GM12878 (cell line): Measurements from ENCODE around the gene KIF18A. TPM values are rescaled to one million over a fixed set of nuclear protein-coding genes. Genes with fewer than 3 reads are reported as not detected.

ENCODE experiments used
- ATAC-seq: fragments of 200-7000 bp; cut with Tn5 transposase; 3 replicates; pipeline ENCODE4 v1.9.1; 2020; ENCODE audit warnings: mild to moderate bottlenecking, moderate library complexity
- BruUV-seq: library from RNA; stranded (reverse); fragments of 400-500 nt; replicated peaks from 2 replicates; lab custom pipeline; 2021; lab: Mats Ljungman, UMichigan
- CTCF ChIA-PET: fragments of 300-600 bp; sonication (Branson Sonifier 250); formaldehyde crosslinking; extraction: SDS; loops from one replicate; lab custom pipeline; 2021; ENCODE audit warnings: inconsistent platforms; lab: Yijun Ruan, JAX
- POLR2A ChIA-PET: fragments of 350-600 bp; formaldehyde crosslinking; extraction: SDS; loops from one replicate; lab custom pipeline; 2021; ENCODE audit warnings: inconsistent platforms; lab: Charles Lee
- RAD21 ChIA-PET: fragments of 300-600 bp; sonication (Branson Sonifier 250); formaldehyde crosslinking; loops from one replicate; lab custom pipeline; 2023; ENCODE audit warnings: antibody characterized with exemption; ENCODE audit not compliant: unreplicated experiment; lab: Charles Lee
- SMC1A ChIA-PET: fragments of 300-600 bp; sonication (Branson Sonifier 250); formaldehyde crosslinking; loops from one replicate; lab custom pipeline; 2023; ENCODE audit not compliant: unreplicated experiment, uncharacterized antibody; lab: Charles Lee
- DNase-seq: peaks from one replicate; pipeline ENCODE4 v3.0.0-alpha.2; 2011; ENCODE audit warnings: low read depth, low spot score
- FAIRE-seq: peaks from 3 replicates; lab custom pipeline; 2011; peaks lifted over from hg19 to GRCh38; lab: Jason Lieb, UNC
- H2AFZ ChIP-seq: 2 replicates; pipeline ENCODE4 v1.6.0; 2011; ENCODE audit warnings: low read depth, low read length, control low read depth; ENCODE audit not compliant: control insufficient read depth
- H3K27ac ChIP-seq: 2 replicates; pipeline ENCODE4 v1.5.1; 2011; ENCODE audit warnings: control low read depth; ENCODE audit not compliant: control insufficient read depth, insufficient read depth
- H3K27me3 ChIP-seq, 2 experiments: replicated peaks in 1 of 2; 2 replicates each; pipeline versions ENCODE4 v1.6.0 to v1.6.1; 2011; ENCODE audit warnings: low read length in 1 of 2; ENCODE audit not compliant: control insufficient read depth in 2 of 2, insufficient read depth in 2 of 2
- H3K36me3 ChIP-seq, 2 experiments: 2 replicates each; pipeline ENCODE4 v1.5.1; 2011; ENCODE audit warnings: low read length in 1 of 2; ENCODE audit not compliant: control insufficient read depth in 2 of 2, insufficient read depth in 2 of 2
- H3K4me1 ChIP-seq: 2 replicates; pipeline ENCODE4 v1.6.1; 2011; ENCODE audit warnings: mild to moderate bottlenecking, low read length, moderate library complexity, mixed read lengths; ENCODE audit not compliant: control insufficient read depth, insufficient read depth
- H3K4me2 ChIP-seq: 2 replicates; pipeline ENCODE4 v1.6.0; 2011; ENCODE audit warnings: control low read depth; ENCODE audit not compliant: control insufficient read depth, insufficient read depth
- H3K4me3 ChIP-seq: fragments of 200-600 bp; sonication (generic); 2 replicates; pipeline ENCODE4 v1.5.1; 2016
- H3K79me2 ChIP-seq: 2 replicates; pipeline ENCODE4 v1.6.0; 2011; ENCODE audit warnings: low read length; ENCODE audit not compliant: control insufficient read depth, insufficient read depth
- H3K9ac ChIP-seq: 2 replicates; pipeline ENCODE4 v1.8.0; 2011; ENCODE audit warnings: low read length, control low read depth, mixed read lengths; ENCODE audit not compliant: control insufficient read depth, insufficient read depth
- H3K9me3 ChIP-seq: replicated peaks from 3 replicates; pipeline ENCODE4 v1.5.1; 2011; ENCODE audit warnings: mild to moderate bottlenecking, low read length; ENCODE audit not compliant: control insufficient read depth, insufficient read depth
- H4K20me1 ChIP-seq: 2 replicates; pipeline ENCODE4 v1.6.0; 2011; ENCODE audit not compliant: control insufficient read depth, insufficient read depth
- ATF3 ChIP-seq: IDR thresholded peaks from 2 replicates; pipeline ENCODE4 v1.6.1; 2011; ENCODE audit warnings: low read depth, mild to moderate bottlenecking, low read length, moderate library complexity, borderline replicate concordance; ENCODE audit errors: extremely low read depth
- IKZF1 ChIP-seq: fragments of 450-650 bp; conservative IDR thresholded peaks from 2 replicates; pipeline ENCODE4 v1.6.1; 2017; ENCODE audit warnings: antibody characterized with exemption, mild to moderate bottlenecking
- NFXL1 ChIP-seq: fragments of 450-650 bp; IDR thresholded peaks from 2 replicates; pipeline ENCODE4 v1.6.1; 2017; ENCODE audit warnings: antibody characterized with exemption, mild to moderate bottlenecking, borderline replicate concordance
- NFYB ChIP-seq: IDR thresholded peaks from 2 replicates; pipeline ENCODE4 v1.6.1; 2011; ENCODE audit warnings: low read depth, mild to moderate bottlenecking, low read length, improper control_type of control experiment, moderate library complexity; ENCODE audit not compliant: insufficient read depth
- RAD51 ChIP-seq: fragments of 450-650 bp; IDR thresholded peaks from 2 replicates; pipeline ENCODE4 v1.6.1; 2016; ENCODE audit warnings: moderate library complexity, mild to moderate bottlenecking, inconsistent platforms
- TCF12 ChIP-seq: IDR thresholded peaks from 2 replicates; pipeline ENCODE4 v1.6.1; 2011; ENCODE audit warnings: low read depth, mild to moderate bottlenecking, low read length
- WRNIP1 ChIP-seq: IDR thresholded peaks from 2 replicates; pipeline ENCODE4 v1.6.1; 2011; ENCODE audit warnings: low read depth, low read length, improper control_type of control experiment, borderline replicate concordance
- ZBTB33 ChIP-seq: fragments of 450-650 bp; IDR thresholded peaks from 2 replicates; pipeline ENCODE4 v1.6.1; 2017; ENCODE audit warnings: mild to moderate bottlenecking
- WGBS: methylation state at CpG from one replicate; pipeline ENCODE4 v1.1.6; 2016; ENCODE audit warnings: low lambda C conversion rate; ENCODE audit not compliant: insufficient replicate concordance, insufficient coverage; ENCODE audit errors: missing lambda C conversion rate; 5-methylcytosine and 5-hydroxymethylcytosine counted together
- in situ Hi-C: fragments of 300-500 bp; cut with MboI; formaldehyde crosslinking; loops from 9 replicates; pipeline ENCODE4 v1.14.3; 2018; ENCODE audit warnings: mixed read lengths
- intact Hi-C: fragments of 100-400 bp; cut with micrococcal nuclease; formaldehyde crosslinking; loops from one replicate; pipeline ENCODE4 v1.14.2; 2022; ENCODE audit not compliant: unreplicated experiment
- polyA plus RNA-seq, 11 experiments: library from polyadenylated mRNA; depleted of rRNA in 4 of 11; unstranded in 6 of 11; stranded (reverse) in 5 of 11; fragments of >200 nt; fragmentation: Nextera tagmentation in 4 of 11; fragmentation: Illumina TruSeq in 1 of 11; extraction: Ambion mirVana in 4 of 11; extraction: Trizol in 1 of 11; gene quantifications; 1 replicate in 1 of 11; 2 replicates in 10 of 11; pipeline versions ENCODE4 v1.2.1 to v1.2.3, GENCODE V29; 2011 to 2016; ENCODE audit warnings: inconsistent platforms in 2 of 11, missing spikeins in 2 of 11, low read depth in 1 of 11
- total RNA-seq, 4 experiments: library from RNA; depleted of rRNA in 3 of 4; stranded (reverse); fragments of >200 nt in 3 of 4; fragmentation: Illumina TruSeq in 1 of 4; extraction: Trizol in 1 of 4; gene quantifications; 2 replicates each; pipeline versions ENCODE4 v1.2.1 to v1.2.3, GENCODE V29; 2013 to 2021
- TF ChIP-seq, protein P1 (sequence below): IDR thresholded peaks from 2 replicates; pipeline ENCODE4 v1.6.1; 2011; ENCODE audit warnings: low read depth, low read length, improper control_type of control experiment, borderline replicate concordance
- TF ChIP-seq, protein P2 (sequence below): fragments of 450-650 bp; IDR thresholded peaks from 2 replicates; pipeline ENCODE4 v1.6.1; 2016; ENCODE audit warnings: mild to moderate bottlenecking

Gene KIF18A
- total and polyA plus RNA-seq, 10 of the 15 experiments (the other 5 are each of a cell fraction or from before 2014, with no cell fraction given) = 11.2 to 31.5 (median 20.4) TPM

DNA sequence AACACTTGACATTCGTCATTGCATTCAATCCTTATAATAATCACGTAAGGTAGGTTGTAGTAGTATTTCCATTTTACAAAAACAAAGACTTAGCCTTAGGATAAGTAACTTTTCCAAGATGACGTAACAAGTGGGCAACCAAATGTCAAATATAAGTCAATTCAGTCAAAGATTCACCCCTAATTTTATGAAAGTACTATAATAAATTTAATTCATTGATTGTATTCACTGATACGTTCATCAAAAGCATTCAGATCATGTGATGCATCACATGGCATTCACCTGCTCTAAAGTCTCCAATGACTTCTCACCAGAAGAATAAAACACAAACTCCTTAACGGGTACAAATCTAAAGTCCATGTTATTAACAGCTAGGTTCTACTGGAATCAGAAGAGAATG lies 2.1 kb downstream of the KIF18A start:
- Histone ChIP-seq H2AFZ (peak overlapping the region; percentile 33), H3K9me3 (no peaks in the 10 kb centered on the region), H3K27ac (no peak overlapping the region), H3K4me3 (peak overlapping the region; percentile 20; the same call in 1 of the 2 replicates), H3K79me2 (peaks cover 86% of the 10 kb centered on the region), H3K36me3 (no peaks in the 10 kb centered on the region), H3K27me3 (no peaks in the 10 kb centered on the region), H3K9ac (no peak overlapping the region), H3K4me1 (peaks cover 6% of the 10 kb centered on the region), H3K4me2 (peak overlapping the region; percentile 83), H4K20me1 (no peaks in the 10 kb centered on the region)
- BruUV-seq = no TSS peak
- POLR2A ChIA-PET = interaction anchor here (0.6 kb wide), 6 partner anchors 8 to 1174 kb away, joined by 3 to 4 read pairs (median 3); no protein-coding TSS in a partner anchor
- FAIRE-seq = no peak
- RAD21 ChIA-PET = interaction anchor here (0.6 to 3.7 kb wide), 2 partner anchors 13 to 1081 kb away, joined by 3 to 12 read pairs; no protein-coding TSS in a partner anchor
- WGBS = 92% methylated on average over 5 of the region's 5 CpGs
- SMC1A ChIA-PET = interaction anchor here (0.6 to 2.2 kb wide), 4 partner anchors 13 to 55 kb away, joined by 3 to 7 read pairs (median 5); no protein-coding TSS in a partner anchor
- in situ Hi-C loops (no loop called here), intact Hi-C loops (loop anchor here (5.0 to 10.0 kb wide), 3 partner anchors 189 to 1229 kb away; no protein-coding TSS in a partner anchor)
- no peak for ATAC-seq
- CTCF ChIA-PET = interaction anchor here (1.0 to 4.5 kb wide), 2 partner anchors 9 to 401 kb away, joined by 3 to 15 read pairs; no protein-coding TSS in a partner anchor
- no peak for DNase-seq
- TF ChIP-seq, protein P1, sequence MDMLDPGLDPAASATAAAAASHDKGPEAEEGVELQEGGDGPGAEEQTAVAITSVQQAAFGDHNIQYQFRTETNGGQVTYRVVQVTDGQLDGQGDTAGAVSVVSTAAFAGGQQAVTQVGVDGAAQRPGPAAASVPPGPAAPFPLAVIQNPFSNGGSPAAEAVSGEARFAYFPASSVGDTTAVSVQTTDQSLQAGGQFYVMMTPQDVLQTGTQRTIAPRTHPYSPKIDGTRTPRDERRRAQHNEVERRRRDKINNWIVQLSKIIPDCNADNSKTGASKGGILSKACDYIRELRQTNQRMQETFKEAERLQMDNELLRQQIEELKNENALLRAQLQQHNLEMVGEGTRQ = peak; percentile 70; the same call in 1 of the 2 replicates
- TF ChIP-seq, protein P2, sequence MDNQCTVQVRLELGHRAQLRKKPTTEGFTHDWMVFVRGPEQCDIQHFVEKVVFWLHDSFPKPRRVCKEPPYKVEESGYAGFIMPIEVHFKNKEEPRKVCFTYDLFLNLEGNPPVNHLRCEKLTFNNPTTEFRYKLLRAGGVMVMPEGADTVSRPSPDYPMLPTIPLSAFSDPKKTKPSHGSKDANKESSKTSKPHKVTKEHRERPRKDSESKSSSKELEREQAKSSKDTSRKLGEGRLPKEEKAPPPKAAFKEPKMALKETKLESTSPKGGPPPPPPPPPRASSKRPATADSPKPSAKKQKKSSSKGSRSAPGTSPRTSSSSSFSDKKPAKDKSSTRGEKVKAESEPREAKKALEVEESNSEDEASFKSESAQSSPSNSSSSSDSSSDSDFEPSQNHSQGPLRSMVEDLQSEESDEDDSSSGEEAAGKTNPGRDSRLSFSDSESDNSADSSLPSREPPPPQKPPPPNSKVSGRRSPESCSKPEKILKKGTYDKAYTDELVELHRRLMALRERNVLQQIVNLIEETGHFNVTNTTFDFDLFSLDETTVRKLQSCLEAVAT = peak; percentile 23; the same call in 1 of the 2 replicates
- TF ChIP-seq NFXL1 (no peak), NFYB (no peak), ZBTB33 (0 out of 2 replicates have a peak, but pooled peaks have one; percentile 21), TCF12 (no peak), ATF3 (peak; percentile 46; the same call in 1 of the 2 replicates), IKZF1 (no peak), WRNIP1 (no peak), RAD51 (peak; percentile 96)
